Lower leg skin (tissue), 4 donors: Measurements from ENCODE around the gene TRAPPC5. TPM values are rescaled to one million over a fixed set of nuclear protein-coding genes. Genes with fewer than 3 reads are reported as not detected.
A peak's percentile ranks its signal among the peaks of the same experiment; 100 is the strongest.

Experiments used
- DNase-seq, 2 donors: peaks; one replicate each; pipeline ENCODE4 v3.0.0-alpha.2; 2019; ENCODE audit warnings: low spot score in 2 of 2
- H3K4me3 ChIP-seq: fragments of 200-600 bp; sonication (generic); 2 replicates; pipeline ENCODE4 v1.5.1; 2017; ENCODE audit warnings: mild to moderate bottlenecking, low read depth; ENCODE audit not compliant: poor library complexity, severe bottlenecking
- CTCF ChIP-seq, 3 donors: fragments of 450-650 bp; IDR thresholded peaks; one replicate each; pipeline ENCODE4 v1.5.1; 2016; ENCODE audit warnings: antibody characterized with exemption in 3 of 3, mild to moderate bottlenecking in 3 of 3, moderate library complexity in 2 of 3
- POLR2A ChIP-seq, 2 donors: fragments of 450-650 bp; IDR thresholded peaks; one replicate each; pipeline ENCODE4 v1.6.1; 2016 to 2017; ENCODE audit warnings: antibody characterized with exemption in 2 of 2, mild to moderate bottlenecking in 1 of 2, moderate library complexity in 1 of 2
- WGBS, 2 donors: methylation state at CpG; one replicate each; pipeline ENCODE4 v1.1.5; 2018; 5-methylcytosine and 5-hydroxymethylcytosine counted together
- intact Hi-C: fragments of 100-400 bp; cut with DNase I; formaldehyde crosslinking; loops from one replicate; pipeline ENCODE4 v1.15.0; 2023; ENCODE audit warnings: low total_unique reads
- total RNA-seq, 4 donors: library from RNA; depleted of rRNA; stranded (reverse); fragments of >200 nt; gene quantifications; one replicate each; pipeline ENCODE4 v1.1.0, GENCODE V29; 2016

TRAPPC5 gene
- total RNA-seq, 4 donors from 2014 or later, result 115 to 197 (median 143) TPM

- DNase-seq, result no peak
- no peak overlapping the region for H3K4me3 ChIP-seq
- TF ChIP-seq CTCF (IDR thresholded peaks at IDR 0.05) (no peak), POLR2A (IDR thresholded peaks at IDR 0.05) (no peak)
- intact Hi-C loops, result no loop called here
- 68 to 74% methylated on average over 8 of the region's 8 CpGs for WGBS, 2 donors
Measured at GRCh38 chr19:7703332-7703731, 22.7 kb downstream of the TRAPPC5 start.

- WGBS, 2 donors, result 75 to 77% methylated on average over 6 of the region's 6 CpGs
- intact Hi-C loops, result no loop called here
- TF ChIP-seq CTCF (IDR thresholded peaks at IDR 0.05), result no peak
- no peak for TF ChIP-seq POLR2A (IDR thresholded peaks at IDR 0.05)
- DNase-seq, result no peak
- H3K4me3 ChIP-seq, result no peak overlapping the region
Measured at GRCh38 chr19:7704280-7705060, 23.8 kb downstream of the TRAPPC5 start.

- DNase-seq, result peak; percentile 37 to 90
- WGBS, 2 donors, result 55 to 66% methylated on average over 24 of the region's 24 CpGs
- no peak overlapping the region for H3K4me3 ChIP-seq
- intact Hi-C loops, result no loop called here
- TF ChIP-seq CTCF (IDR thresholded peaks at IDR 0.05), result no peak
- no peak for TF ChIP-seq POLR2A (IDR thresholded peaks at IDR 0.05)
Measured at GRCh38 chr19:7705387-7706187, 25.0 kb downstream of the TRAPPC5 start.

DNA sequence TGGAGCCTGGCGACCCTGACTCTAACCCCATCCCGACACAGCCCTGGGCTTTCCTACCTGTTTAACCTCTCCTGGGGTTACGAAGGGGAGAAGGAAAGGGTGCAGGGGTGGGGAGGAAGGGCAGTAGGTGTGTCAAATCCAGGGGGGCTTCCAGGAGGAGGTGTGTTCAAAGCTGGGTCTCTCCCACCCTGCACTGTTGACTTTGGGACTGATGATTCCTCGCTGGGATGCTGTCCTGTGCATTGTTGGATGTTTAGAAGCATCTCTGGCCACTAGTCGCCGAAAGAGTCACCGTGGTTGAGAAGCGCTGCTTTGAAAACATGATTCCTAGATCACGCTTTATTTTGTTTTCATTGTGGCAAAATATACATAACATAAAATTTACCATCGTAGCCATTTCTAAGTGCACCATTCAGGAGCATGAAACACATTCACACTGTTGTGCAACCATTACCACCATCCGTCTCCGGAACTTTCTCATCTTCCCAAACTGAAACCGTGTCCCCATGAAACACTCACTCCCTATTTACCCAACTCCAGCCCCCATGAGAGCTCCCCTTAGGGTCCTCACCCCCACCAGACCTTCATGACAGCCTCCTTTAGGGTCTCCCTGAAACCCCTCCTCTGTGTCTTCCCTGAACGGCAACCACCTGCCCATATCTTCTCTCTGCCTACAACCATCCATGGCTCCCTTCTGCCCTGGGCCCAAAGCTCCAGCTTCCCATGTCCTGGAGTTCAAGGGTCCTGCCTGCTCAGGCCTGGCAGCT, 25.7 kb downstream of the TRAPPC5 start:
- intact Hi-C loops, result no loop called here
- no peak overlapping the region for H3K4me3 ChIP-seq
- peak in 1 of 2 donors; percentile 8 for DNase-seq
- 79% methylated on average over 14 of the region's 14 CpGs for WGBS, 2 donors
- TF ChIP-seq CTCF (IDR thresholded peaks at IDR 0.05) (no peak), POLR2A (IDR thresholded peaks at IDR 0.05) (no peak)

DNA sequence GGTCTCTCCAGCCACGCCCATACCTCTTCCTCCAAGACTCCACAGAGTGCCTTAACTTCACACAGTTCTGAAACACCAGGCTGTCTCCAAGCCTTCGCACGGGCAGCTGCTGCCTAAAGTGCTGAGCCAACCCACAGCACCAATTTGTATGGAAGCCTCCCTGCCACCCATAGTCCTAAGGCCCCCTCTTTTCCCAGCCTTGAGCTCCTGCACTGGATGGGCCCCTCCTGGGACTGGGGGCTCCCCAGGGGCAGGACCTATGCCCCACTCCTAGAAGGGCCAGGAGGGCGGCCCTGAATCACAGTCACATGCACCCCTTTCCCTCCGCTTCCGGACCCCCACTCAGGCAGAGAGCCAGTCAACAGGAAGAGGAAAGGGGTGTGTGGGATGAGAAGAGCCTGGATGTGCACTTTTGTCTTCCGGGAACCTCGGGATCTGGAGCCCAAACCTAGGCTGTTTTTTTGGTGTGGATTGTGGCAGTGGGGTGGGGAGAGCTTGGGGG, 26.4 kb downstream of the TRAPPC5 start:
- DNase-seq, result peak in 1 of 2 donors; percentile 25
- intact Hi-C loops, result no loop called here
- H3K4me3 ChIP-seq, result no peak overlapping the region
- TF ChIP-seq POLR2A (IDR thresholded peaks at IDR 0.05), result no peak
- no peak for TF ChIP-seq CTCF (IDR thresholded peaks at IDR 0.05)
- 63 to 64% methylated on average over 8 of the region's 8 CpGs for WGBS, 2 donors
